Gastroesophageal sphincter (tissue), 4 donors: ENCODE measurements around the gene GPR137. TPM values are rescaled to one million over a fixed set of nuclear protein-coding genes. Genes with fewer than 3 reads are reported as not detected.
"Not testable (repeated sequence)": the region's sequence is repeated elsewhere in the genome, so short reads cannot be mapped to it uniquely, and the experiment has no call there.

ENCODE experiments used
- ATAC-seq: fragments of 150-250 bp; one replicate; pipeline ENCODE4 v1.9.1; 2016; ENCODE audit warnings: mild to moderate bottlenecking, moderate library complexity
- H3K27ac ChIP-seq, 4 donors: fragments of 200-600 bp; sonication (generic) in 3 of 4; 1 replicate in 3 of 4; 2 replicates in 1 of 4; pipeline ENCODE4 v1.5.1; 2016 to 2019
- H3K27me3 ChIP-seq: fragments of 200-600 bp; sonication (generic); one replicate; pipeline ENCODE4 v1.5.1; 2019
- H3K36me3 ChIP-seq, 2 donors: fragments of 200-600 bp; sonication (generic); one replicate each; pipeline ENCODE4 v1.5.1; 2019; ENCODE audit warnings: control low read depth in 1 of 2
- H3K4me1 ChIP-seq, 3 donors: fragments of 200-600 bp; sonication (generic); 1 replicate in 2 of 3; 2 replicates in 1 of 3; pipeline ENCODE4 v1.5.1; 2016 to 2019; ENCODE audit warnings: control low read depth in 2 of 3
- H3K4me3 ChIP-seq, 2 donors: fragments of 200-600 bp; sonication (generic); one replicate each; pipeline ENCODE4 v1.5.1; 2019; ENCODE audit warnings: mild to moderate bottlenecking in 1 of 2, moderate library complexity in 1 of 2
- H3K9me3 ChIP-seq, 3 donors: fragments of 200-600 bp; sonication (generic); one replicate each; pipeline ENCODE4 v1.5.1; 2017 to 2019; ENCODE audit warnings: control low read depth in 2 of 3
- CTCF ChIP-seq, 4 experiments: fragments of 200-600 bp in 2 of 4; fragments of 450-650 bp in 2 of 4; sonication (generic) in 1 of 4; IDR thresholded peaks; one replicate each; pipeline ENCODE4 v1.5.1; 2017 to 2019; ENCODE audit warnings: antibody characterized with exemption in 4 of 4, mild to moderate bottlenecking in 2 of 4, moderate library complexity in 2 of 4
- EP300 ChIP-seq: sonication (generic); formaldehyde crosslinking; IDR thresholded peaks from one replicate; pipeline ENCODE4 v1.6.1; 2017; ENCODE audit warnings: antibody characterized with exemption, mild to moderate bottlenecking
- POLR2A ChIP-seq, 2 donors: fragments of 450-650 bp; IDR thresholded peaks; one replicate each; pipeline ENCODE4 v1.6.1; 2017; ENCODE audit warnings: antibody characterized with exemption in 2 of 2, mild to moderate bottlenecking in 2 of 2, moderate library complexity in 1 of 2
- POLR2AphosphoS5 ChIP-seq: sonication (generic); formaldehyde crosslinking; IDR thresholded peaks from one replicate; pipeline ENCODE4 v1.6.1; 2017; ENCODE audit warnings: antibody characterized with exemption
- WGBS, 2 donors: methylation state at CpG; one replicate each; pipeline ENCODE4 v1.1.5; 2018; ENCODE audit warnings: low coverage in 1 of 2; 5-methylcytosine and 5-hydroxymethylcytosine counted together
- total RNA-seq, 4 donors: library from RNA; depleted of rRNA; stranded (reverse); fragments of >200 nt; gene quantifications; one replicate each; pipeline ENCODE4 v1.1.0, GENCODE V29; 2016

GPR137 gene
- total RNA-seq, 4 donors from 2014 or later, result 14.0 to 37.1 (median 27.6) TPM

DNA sequence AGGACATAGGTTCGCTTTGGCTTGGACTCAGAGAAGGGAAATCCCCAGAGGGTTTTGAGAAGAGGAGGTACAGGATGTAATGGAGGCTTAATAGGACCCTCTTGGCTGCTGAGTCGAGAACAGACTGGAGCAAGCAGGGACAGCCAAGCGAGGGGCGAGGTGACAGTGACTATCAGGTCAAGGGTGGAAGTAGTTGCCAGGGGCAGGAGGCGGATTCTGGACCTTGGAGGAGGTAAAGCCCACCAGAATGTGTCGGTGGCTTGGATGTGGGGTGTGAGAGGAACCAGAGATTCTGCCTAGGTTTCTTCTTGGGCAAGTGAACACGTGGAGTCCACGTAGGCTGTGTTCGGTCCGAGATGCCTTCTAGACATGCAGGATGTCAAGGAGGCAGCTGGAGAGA lies 27.3 kb downstream of the GPR137 start:
- no peak for ATAC-seq
- peak overlapping the region in 3 of 4 donors; percentile 66 to 73 (median 71) for H3K27ac ChIP-seq
- no peaks in the 10 kb centered on the region for H3K9me3 ChIP-seq
- H3K36me3 ChIP-seq, result peaks cover 0 to 34% of the 10 kb centered on the region in 2 donors
- H3K4me1 ChIP-seq, result peaks cover 0 to 47% (median 7%) of the 10 kb centered on the region in 3 donors
- no peaks in the 10 kb centered on the region for H3K27me3 ChIP-seq
- TF ChIP-seq EP300 (no peak), POLR2AphosphoS5 (no peak), CTCF (IDR thresholded peaks at IDR 0.05) (no peak), POLR2A (IDR thresholded peaks at IDR 0.05) (no peak)
- H3K4me3 ChIP-seq, result no peak overlapping the region
- WGBS, 2 donors, result 83 to 91% methylated on average over 1 to 10 of the region's 10 CpGs

- Histone ChIP-seq H3K27me3 (no peaks in the 10 kb centered on the region), H3K36me3 (peaks cover 0 to 31% of the 10 kb centered on the region in 2 donors), H3K27ac (peak overlapping the region in 3 of 4 donors; percentile 66 to 73 (median 71)), H3K4me1 (peaks cover 0 to 47% (median 7%) of the 10 kb centered on the region in 3 donors), H3K4me3 (peak overlapping the region in 1 of 2 donors; percentile 16), H3K9me3 (no peaks in the 10 kb centered on the region)
- WGBS, 2 donors, result 67% methylated on average over 2 of the region's 18 CpGs; no CpG with 5 or more reads in 1 of the 2 donors
- peak; percentile 24 for ATAC-seq
- TF ChIP-seq POLR2AphosphoS5 (no peak), EP300 (no peak), POLR2A (IDR thresholded peaks at IDR 0.05) (no peak), CTCF (IDR thresholded peaks at IDR 0.05) (no peak)
These were observed 28.0 kb downstream of the GPR137 start for GRCh38 chr11:64313491-64314145.

DNA sequence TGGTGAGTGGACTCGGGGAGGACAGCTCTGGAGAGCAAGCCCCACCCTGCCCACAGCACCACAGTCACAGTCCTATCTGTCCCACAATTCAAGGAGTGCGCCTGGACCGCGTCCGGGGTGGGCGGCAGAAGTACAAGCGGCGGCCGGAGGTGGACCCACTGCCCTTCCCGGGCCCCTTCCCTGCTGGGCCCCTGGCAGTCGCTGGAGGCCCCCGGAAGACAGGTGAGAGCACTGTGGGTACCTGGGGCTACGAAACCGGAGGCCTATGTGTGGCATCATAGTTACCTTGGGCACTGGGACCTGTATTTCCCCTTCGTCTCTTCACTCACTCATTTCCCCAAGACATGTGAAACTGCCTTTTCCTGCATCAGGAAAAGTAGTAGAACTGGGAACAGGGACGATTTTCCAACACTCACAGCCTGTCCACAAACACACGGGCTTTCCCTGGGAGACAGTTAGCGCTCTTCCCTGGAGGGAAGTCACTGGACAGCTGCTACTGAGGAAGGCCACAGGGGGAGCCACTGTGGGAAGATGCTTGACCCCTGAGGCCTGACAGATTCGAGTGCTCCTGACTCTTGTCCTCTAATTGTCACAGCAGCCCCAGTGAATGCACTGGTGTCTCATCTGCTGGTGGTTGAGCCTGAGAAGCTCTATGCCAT lies 28.6 kb downstream of the GPR137 start:
- ATAC-seq, result no peak
- 70% methylated on average over 2 of the region's 19 CpGs; no CpG with 5 or more reads in 1 of the 2 donors for WGBS, 2 donors
- Histone ChIP-seq H3K27ac (peak overlapping the region in 3 of 4 donors; percentile 66 to 73 (median 71)), H3K9me3 (no peaks in the 10 kb centered on the region), H3K4me1 (peaks cover 0 to 53% (median 13%) of the 10 kb centered on the region in 3 donors), H3K27me3 (no peaks in the 10 kb centered on the region), H3K36me3 (peaks cover 0 to 31% of the 10 kb centered on the region in 2 donors), H3K4me3 (peak overlapping the region in 1 of 2 donors; percentile 16)
- no peak for TF ChIP-seq POLR2A (IDR thresholded peaks at IDR 0.05)
- no peak for TF ChIP-seq POLR2AphosphoS5
- peak in 1 of 4 experiments; percentile 7 for TF ChIP-seq CTCF (IDR thresholded peaks at IDR 0.05)

GRCh38 chr11:64314805-64315561 lies 29.3 kb downstream of the GPR137 start:
- Histone ChIP-seq H3K4me1 (peaks cover 0 to 59% (median 14%) of the 10 kb centered on the region in 3 donors), H3K4me3 (no peak overlapping the region), H3K36me3 (peaks cover 0 to 34% of the 10 kb centered on the region in 2 donors), H3K9me3 (no peaks in the 10 kb centered on the region), H3K27ac (peak overlapping the region in 3 of 4 donors; percentile 66 to 73 (median 71)), H3K27me3 (no peaks in the 10 kb centered on the region)
- ATAC-seq, result no peak
- TF ChIP-seq EP300 (no peak), POLR2A (IDR thresholded peaks at IDR 0.05) (no peak), POLR2AphosphoS5 (no peak)
- 67 to 100% methylated on average over 1 to 7 of the region's 24 CpGs for WGBS, 2 donors

GRCh38 chr11:64315667-64316526 lies 30.2 kb downstream of the GPR137 start:
- Histone ChIP-seq H3K36me3 (peaks cover 0 to 43% of the 10 kb centered on the region in 2 donors), H3K4me1 (peaks cover 0 to 59% (median 14%) of the 10 kb centered on the region in 3 donors), H3K4me3 (peak overlapping the region in 1 of 2 donors; percentile 89), H3K27ac (peak overlapping the region in 3 of 4 donors; percentile 95 to 97 (median 96))
- not testable (repeated sequence) for H3K9me3 ChIP-seq, ATAC-seq, H3K27me3 ChIP-seq
- WGBS, 2 donors, result 73% methylated on average over 4 of the region's 25 CpGs; no CpG with 5 or more reads in 1 of the 2 donors
